ENCODE results near the gene HLA-DOB.

DNA sequence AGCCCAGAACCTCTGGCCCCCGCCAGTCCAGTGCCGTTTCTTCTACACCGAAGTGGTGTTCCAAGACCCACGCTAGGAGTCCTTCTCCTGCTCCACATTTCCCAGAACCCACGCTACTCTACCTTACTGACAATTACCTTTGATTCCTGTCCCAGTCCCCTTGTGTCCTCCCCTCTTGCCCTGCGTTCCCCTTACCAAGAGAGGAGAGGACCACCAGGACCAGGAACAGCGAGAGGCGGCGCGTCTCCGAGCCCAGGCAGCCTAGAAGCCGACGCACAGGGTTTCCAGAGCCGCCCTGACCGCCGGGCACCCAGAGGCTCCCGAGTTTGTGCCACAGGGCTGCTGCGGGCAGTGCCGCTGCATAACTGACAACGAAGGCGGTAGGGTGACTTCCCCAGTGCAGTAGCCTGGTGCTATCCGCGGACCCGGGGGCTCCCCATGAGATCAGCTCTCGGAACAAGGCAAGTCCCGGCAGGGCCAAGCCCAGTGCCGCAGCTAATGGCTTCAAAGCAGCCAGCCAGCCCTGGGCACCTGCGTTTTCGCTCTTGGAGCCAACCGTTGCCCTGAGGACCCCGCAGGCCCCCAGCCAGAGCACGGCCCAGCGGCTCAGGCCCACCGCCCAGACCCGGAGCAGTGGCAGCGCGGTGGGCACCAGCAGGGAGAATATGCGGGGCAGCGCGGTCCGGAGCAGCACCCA is 36.2 kb upstream of the HLA-DOB start:
- TF ChIP-seq, protein P1, sequence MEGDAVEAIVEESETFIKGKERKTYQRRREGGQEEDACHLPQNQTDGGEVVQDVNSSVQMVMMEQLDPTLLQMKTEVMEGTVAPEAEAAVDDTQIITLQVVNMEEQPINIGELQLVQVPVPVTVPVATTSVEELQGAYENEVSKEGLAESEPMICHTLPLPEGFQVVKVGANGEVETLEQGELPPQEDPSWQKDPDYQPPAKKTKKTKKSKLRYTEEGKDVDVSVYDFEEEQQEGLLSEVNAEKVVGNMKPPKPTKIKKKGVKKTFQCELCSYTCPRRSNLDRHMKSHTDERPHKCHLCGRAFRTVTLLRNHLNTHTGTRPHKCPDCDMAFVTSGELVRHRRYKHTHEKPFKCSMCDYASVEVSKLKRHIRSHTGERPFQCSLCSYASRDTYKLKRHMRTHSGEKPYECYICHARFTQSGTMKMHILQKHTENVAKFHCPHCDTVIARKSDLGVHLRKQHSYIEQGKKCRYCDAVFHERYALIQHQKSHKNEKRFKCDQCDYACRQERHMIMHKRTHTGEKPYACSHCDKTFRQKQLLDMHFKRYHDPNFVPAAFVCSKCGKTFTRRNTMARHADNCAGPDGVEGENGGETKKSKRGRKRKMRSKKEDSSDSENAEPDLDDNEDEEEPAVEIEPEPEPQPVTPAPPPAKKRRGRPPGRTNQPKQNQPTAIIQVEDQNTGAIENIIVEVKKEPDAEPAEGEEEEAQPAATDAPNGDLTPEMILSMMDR (conservative IDR thresholded peaks at IDR 0.05 in 1 of 2, IDR thresholded peaks at IDR 0.05 in 1 of 2; ENCODE audit: low read depth in 1 of 2, low read length in 2 of 2): no peak
- TF ChIP-seq EZH2 (IDR thresholded peaks at IDR 0.05; ENCODE audit: low read length, missing control alignments): no peak
